DMS79 (cell line): Measurements from ENCODE around the gene CDK14.
A peak's percentile ranks its signal among the peaks of the same experiment; 100 is the strongest.

Experiments used
- DNase-seq: peaks from one replicate; lab custom pipeline; 2025; lab: John Stamatoyannopoulos, UW

CDK14 gene

DNA sequence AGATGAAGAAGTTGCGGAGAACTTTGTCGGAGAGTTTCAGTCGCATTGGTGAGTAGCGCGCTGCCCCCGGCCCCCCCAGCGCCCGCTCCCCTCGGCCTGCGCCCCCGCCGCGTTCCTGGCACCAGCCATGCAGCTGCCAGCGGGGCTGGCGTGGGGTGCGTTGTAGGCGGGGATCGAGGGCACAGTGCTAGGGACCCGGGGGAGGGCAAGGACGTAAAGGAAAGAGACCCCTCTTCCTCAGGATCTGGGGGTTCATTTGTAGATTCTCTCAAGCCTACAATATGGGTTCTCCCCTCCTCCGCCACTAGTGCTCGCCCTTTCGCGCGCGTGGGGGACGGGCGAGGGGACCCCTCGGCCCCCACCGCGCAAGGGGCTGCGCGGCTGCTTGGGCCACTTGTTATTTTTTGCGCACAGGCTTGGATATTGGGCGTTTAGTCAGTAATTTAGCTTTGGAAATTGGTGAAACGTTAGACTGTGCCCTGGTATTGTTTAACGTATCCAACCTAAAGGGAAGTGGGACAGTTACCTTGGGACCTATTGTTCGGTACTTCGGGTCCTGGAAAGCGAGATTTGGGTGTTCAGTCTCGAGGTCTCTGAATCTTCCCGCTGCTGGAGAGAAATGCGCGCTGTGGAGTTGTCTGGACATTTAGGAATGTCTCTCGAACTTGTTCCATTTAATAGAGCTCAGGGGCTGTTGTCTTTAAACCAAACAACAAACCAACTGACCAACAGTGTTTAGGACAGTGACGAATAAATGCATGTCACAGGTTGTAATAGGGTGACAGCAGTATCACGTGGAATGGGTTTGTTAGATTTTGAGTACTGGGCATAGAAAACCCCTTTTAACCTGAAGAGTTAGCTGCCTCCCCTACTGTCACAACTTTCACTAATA, 796 bp downstream of the CDK14 start:
- DNase-seq = no peak

GRCh38 chr7:90597563-90598253, 1.6 kb downstream of the CDK14 start:
- no peak for DNase-seq

- DNase-seq = no peak
These were observed 2.9 kb downstream of the CDK14 start for GRCh38 chr7:90599038-90599437.

- no peak for DNase-seq
These were observed 3.9 kb downstream of the CDK14 start for GRCh38 chr7:90599892-90600555.

- no peak for DNase-seq
These were observed 6.2 kb downstream of the CDK14 start for GRCh38 chr7:90602303-90602702.

GRCh38 chr7:90603346-90603745, 7.2 kb downstream of the CDK14 start:
- DNase-seq = no peak

DNA sequence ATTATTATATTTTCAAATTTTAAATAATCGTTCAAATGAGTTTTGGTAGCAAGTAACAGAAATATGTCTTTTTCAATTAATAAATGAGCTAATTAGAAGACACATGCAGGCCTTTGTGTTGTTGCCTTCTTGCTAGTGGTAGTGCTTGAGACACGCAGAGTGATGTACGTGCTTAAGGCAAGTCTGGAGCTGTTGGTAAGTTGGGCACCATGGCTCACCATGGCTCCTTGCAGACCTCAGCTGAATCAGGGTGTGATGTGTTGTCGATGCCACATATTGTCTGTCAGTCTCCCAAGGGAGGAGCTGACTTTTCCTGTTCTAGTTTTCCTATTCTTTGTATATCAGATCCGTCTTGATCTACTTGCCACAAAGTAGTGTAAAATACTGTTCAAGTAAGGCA, 8.3 kb downstream of the CDK14 start:
- no peak for DNase-seq

DNA sequence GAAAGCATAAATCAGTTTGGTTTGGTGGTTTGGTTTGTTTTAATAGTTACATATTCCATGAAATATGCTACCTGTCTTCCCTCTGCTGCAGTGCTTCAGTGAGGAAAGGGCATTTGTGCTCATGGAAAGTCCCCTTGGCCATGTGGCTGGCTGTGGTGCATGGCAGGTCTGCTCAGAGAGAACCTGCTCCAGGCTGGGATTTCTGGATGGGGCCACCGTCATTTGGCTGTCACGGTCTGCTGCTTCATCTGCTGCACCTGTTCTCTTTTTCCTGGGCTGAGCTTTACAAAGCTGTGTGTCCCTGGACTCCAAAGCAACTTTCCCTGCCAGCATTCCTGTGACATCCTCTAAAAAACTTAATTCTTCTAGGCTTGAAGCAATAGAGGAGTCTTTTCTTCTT, 8.9 kb downstream of the CDK14 start:
- DNase-seq = peak; percentile 37

- DNase-seq = no peak
These were observed 11.1 kb downstream of the CDK14 start for GRCh38 chr7:90607196-90607595.

GRCh38 chr7:90610105-90610504, 14.0 kb downstream of the CDK14 start:
- no peak for DNase-seq

DNA sequence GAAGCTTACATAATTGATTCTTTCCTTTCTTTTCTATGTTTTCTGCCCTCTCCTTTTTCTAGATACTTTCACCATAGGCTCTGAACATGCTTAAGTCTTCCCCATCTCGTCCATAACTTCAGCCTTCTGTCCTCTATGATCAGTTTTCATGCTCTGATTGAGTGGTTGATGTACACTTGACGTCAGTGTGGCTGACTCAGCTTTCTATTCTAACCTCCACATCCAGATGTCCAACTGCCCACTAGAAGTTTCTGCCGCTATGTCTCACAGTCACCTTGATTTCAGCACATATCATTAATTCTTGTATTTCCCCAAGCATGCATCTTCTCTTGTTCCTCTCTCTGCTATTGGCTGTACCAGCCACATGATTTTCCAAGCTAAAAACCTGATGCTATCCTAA, 15.0 kb downstream of the CDK14 start:
- DNase-seq = no peak

GRCh38 chr7:90613088-90613498, 17.0 kb downstream of the CDK14 start:
- DNase-seq = no peak

DNA sequence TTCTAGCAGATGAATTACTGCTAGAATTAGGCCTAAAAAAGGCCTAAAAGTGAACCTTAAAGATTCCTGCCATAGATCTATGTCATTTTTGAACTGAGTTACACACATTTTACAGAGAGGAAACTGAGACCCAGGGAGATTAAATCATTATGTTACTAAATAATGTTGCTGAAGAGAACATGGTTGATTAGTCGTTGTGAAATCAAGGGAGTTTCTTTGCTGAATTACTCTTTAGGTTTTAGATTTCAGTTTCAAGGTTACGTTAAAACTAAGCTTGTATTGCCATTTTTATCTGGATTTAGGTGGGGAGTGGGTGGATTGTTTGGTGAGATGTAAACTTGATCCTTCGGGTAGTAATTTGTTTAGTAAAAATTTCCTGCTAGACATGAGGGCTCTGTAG, 21.3 kb downstream of the CDK14 start:
- no peak for DNase-seq

DNA sequence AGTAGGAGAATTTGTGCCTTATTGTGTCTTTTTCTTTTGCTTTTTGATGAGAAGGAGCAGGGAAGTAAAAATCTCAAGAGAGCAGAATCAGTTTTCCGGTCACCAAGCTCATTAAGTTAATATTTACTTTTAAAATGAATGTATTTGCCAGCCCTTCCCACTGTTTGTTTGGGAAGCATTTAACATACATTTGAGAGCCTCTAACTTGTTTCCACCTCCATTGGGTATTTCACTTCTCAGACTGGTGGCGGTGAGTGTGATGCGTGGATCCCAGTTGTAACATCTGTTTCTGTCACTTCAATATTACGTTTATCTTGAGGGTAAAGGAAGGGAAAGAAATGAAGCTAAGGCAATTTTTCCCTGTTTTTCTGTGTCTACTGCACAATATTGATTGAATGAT, 22.8 kb downstream of the CDK14 start:
- DNase-seq = no peak

DNA sequence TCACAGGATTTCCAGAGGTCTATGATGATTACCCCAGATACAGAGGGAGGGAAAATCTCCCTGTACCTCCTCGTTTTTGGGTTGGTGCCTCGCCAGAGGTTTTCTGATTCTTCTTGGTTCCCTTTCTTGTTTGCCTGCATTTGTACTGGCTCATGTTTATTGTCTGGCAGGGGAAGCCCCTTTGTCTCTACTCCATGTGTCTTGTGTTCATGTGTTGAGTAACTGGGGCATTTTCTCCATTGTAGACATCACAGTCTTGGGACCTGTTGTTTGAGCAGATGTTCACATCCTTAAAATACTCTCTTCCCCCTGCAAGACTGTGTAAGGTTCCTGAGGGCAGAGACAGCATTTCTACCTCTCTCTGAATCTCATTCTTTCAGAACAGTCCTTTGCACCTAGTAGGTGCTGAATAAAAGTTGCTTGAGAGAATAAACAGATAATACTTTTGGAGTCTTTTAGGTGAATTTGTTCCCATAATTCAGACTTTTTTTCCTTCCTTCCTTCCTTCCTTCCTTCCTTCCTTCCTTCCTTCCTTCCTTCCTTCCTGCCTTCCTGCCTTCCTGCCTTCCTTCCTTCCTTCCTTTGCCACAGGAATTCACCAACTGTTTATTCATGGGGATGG, 25.1 kb downstream of the CDK14 start:
- DNase-seq = no peak

DNA sequence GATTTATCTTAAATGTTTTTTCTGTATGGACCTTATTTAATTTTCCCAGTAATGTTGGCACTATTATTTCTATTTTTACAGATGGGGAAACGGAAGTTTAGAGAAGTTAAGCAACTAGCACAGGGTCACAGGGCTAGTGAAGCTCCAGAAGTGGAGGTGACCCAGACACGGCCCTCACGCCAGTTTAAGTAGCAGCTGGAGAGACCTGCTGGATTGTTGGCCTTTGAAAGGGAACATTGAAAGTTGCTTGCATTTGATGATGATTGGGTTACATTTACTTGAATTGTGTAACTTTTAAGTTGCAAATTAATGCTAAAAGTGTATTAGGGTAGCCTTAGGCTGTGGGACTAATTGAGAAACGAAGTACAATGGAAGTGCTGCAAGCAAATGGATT, 25.6 kb downstream of the CDK14 start:
- DNase-seq = no peak

GRCh38 chr7:90622670-90623069, 26.5 kb downstream of the CDK14 start:
- no peak for DNase-seq

GRCh38 chr7:90624225-90624911, 28.2 kb downstream of the CDK14 start:
- DNase-seq = no peak

DNA sequence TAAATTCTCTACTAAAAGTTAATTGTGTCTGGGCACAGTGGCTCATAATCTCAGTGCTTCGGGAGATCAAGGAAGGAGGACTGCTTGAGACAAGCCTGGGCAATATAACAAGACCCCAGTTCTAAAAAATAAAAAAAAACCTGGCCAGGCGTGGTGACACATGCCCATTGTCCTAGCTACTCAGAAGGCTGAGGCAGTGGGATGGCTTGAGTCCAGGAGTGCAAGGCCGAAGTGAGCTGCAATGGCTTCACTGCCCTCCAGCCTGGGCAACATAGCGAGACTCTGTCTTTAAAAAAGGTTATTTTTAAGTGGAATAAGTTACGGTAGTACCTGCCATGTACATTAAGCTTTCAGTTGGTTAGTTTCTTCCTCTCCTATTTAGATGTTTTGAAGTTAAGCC, 28.9 kb downstream of the CDK14 start:
- DNase-seq = no peak

DNA sequence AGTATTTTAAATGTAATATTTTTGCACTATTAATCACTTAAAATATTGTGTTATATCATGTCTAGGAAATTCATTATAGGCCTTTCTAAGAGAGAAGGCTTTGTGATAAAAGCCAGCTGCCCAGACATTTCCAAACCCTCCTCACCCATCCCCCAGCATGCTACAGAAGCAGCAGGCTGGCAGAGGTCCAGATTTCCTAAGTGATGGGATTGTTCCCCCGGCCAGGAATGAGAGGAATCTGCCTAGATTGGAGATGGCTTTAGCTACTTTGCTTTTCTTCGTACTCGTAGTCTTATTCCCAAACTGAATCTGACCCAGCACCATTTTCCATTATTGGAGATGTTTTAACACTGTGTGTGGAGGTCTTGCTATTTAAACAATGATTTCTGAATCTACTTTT, 29.4 kb downstream of the CDK14 start:
- DNase-seq = no peak

GRCh38 chr7:90626013-90626412, 29.9 kb downstream of the CDK14 start:
- no peak for DNase-seq
